ENCODE measurements around the gene PDE4D.

DNA sequence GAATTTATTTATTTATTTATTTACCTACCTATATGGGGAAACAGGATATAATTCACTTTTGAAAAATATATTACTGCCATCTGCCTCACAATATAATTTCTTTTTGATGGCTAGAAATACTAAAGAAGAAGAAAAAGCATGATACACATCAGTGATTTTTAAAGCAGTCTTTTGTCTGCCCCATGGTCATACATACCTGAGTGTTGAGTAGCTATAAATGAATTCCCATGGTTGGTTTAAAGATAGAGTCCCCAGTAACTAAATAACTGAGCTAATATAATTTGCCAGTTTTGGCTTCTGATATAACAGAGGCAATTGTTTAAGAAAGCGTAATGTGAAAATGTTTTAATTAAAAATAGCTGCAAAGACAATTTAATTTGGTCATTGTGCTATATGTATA, 447.8 kb downstream of the PDE4D start:
- no peak for TF ChIP-seq EP300 (IDR thresholded peaks at IDR 0.05)
- TF ChIP-seq, protein P1, sequence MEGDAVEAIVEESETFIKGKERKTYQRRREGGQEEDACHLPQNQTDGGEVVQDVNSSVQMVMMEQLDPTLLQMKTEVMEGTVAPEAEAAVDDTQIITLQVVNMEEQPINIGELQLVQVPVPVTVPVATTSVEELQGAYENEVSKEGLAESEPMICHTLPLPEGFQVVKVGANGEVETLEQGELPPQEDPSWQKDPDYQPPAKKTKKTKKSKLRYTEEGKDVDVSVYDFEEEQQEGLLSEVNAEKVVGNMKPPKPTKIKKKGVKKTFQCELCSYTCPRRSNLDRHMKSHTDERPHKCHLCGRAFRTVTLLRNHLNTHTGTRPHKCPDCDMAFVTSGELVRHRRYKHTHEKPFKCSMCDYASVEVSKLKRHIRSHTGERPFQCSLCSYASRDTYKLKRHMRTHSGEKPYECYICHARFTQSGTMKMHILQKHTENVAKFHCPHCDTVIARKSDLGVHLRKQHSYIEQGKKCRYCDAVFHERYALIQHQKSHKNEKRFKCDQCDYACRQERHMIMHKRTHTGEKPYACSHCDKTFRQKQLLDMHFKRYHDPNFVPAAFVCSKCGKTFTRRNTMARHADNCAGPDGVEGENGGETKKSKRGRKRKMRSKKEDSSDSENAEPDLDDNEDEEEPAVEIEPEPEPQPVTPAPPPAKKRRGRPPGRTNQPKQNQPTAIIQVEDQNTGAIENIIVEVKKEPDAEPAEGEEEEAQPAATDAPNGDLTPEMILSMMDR (IDR thresholded peaks at IDR 0.05): no peak
- TF ChIP-seq POLR2A (IDR thresholded peaks at IDR 0.05): no peak

Data from tibial nerve (tissue), 4 donors.